Naive thymus-derived CD4-positive, alpha-beta T cell (primary cell): ENCODE results near the gene ACIN1. TPM values are rescaled to one million over a fixed set of nuclear protein-coding genes. Genes with fewer than 3 reads are reported as not detected.

Experiments used
- ATAC-seq: fragments of 150-1000 bp; cut with Tn5 transposase; 2 replicates; pipeline ENCODE4 v1.10.0; 2021; ENCODE audit warnings: mild to moderate bottlenecking, moderate library complexity
- CTCF ChIA-PET: fragments of 350-600 bp; sonication (Branson Sonifier 250); formaldehyde crosslinking; loops from one replicate; lab custom pipeline; 2021; ENCODE audit warnings: antibody characterized with exemption; lab: Charles Lee
- POLR2A ChIA-PET: fragments of 350-600 bp; sonication (Branson Sonifier 250); formaldehyde crosslinking; loops from one replicate; lab custom pipeline; 2021; ENCODE audit warnings: antibody characterized with exemption, inconsistent platforms; lab: Charles Lee
- DNase-seq, 9 donors: peaks; one replicate each; pipeline versions ENCODE4 v3.0.0 to v3.0.0-alpha.2; 2020 to 2022; ENCODE audit warnings: mixed read lengths in 1 of 9
- H3K27ac ChIP-seq: one replicate; pipeline ENCODE4 v1.7.0; 2013; ENCODE audit warnings: mild to moderate bottlenecking, low read depth, low read length, moderate library complexity
- H3K27me3 ChIP-seq, 2 donors: one replicate each; pipeline ENCODE4 v1.7.0; 2013; ENCODE audit warnings: low read length in 2 of 2, mild to moderate bottlenecking in 2 of 2, moderate library complexity in 2 of 2; ENCODE audit not compliant: control insufficient read depth in 2 of 2, insufficient read depth in 2 of 2
- H3K36me3 ChIP-seq, 3 experiments: 1 replicate in 2 of 3; 2 replicates in 1 of 3; pipeline ENCODE4 v1.7.0; 2013; ENCODE audit warnings: low read length in 3 of 3, mild to moderate bottlenecking in 3 of 3, moderate library complexity in 1 of 3; ENCODE audit not compliant: insufficient read depth in 3 of 3, control insufficient read depth in 2 of 3
- H3K4me1 ChIP-seq, 2 donors: one replicate each; pipeline ENCODE4 v1.7.0; 2013; ENCODE audit warnings: low read length in 2 of 2, mild to moderate bottlenecking in 2 of 2, moderate library complexity in 1 of 2; ENCODE audit not compliant: control insufficient read depth in 2 of 2, insufficient read depth in 2 of 2
- H3K4me3 ChIP-seq: 2 replicates; pipeline ENCODE4 v1.7.0; 2013; ENCODE audit warnings: mild to moderate bottlenecking, low read length
- H3K9me3 ChIP-seq, 3 experiments: 1 replicate in 2 of 3; 2 replicates in 1 of 3; pipeline ENCODE4 v1.7.0; 2013; ENCODE audit warnings: low read length in 3 of 3; ENCODE audit not compliant: control insufficient read depth in 2 of 3
- H3K27ac Mint-ChIP-seq, 9 donors: one replicate each; pipeline ENCODE4 v1.8.0; 2020 to 2022; ENCODE audit warnings: mixed read lengths in 9 of 9, mild to moderate bottlenecking in 8 of 9, moderate library complexity in 5 of 9, inconsistent platforms in 2 of 9
- H3K27me3 Mint-ChIP-seq, 5 donors: one replicate each; pipeline ENCODE4 v1.8.0; 2021 to 2022; ENCODE audit warnings: mixed read lengths in 5 of 5, mild to moderate bottlenecking in 1 of 5
- H3K36me3 Mint-ChIP-seq, 5 donors: one replicate each; pipeline ENCODE4 v1.8.0; 2020 to 2022; ENCODE audit warnings: mixed read lengths in 5 of 5, mild to moderate bottlenecking in 3 of 5, inconsistent platforms in 1 of 5
- H3K4me1 Mint-ChIP-seq, 7 donors: one replicate each; pipeline ENCODE4 v1.8.0; 2020 to 2022; ENCODE audit warnings: mixed read lengths in 7 of 7, mild to moderate bottlenecking in 3 of 7, inconsistent platforms in 1 of 7
- H3K4me3 Mint-ChIP-seq, 10 donors: one replicate each; pipeline ENCODE4 v1.8.0; 2020 to 2022; ENCODE audit warnings: mild to moderate bottlenecking in 10 of 10, mixed read lengths in 10 of 10, moderate library complexity in 6 of 10, inconsistent platforms in 2 of 10
- H3K9me3 Mint-ChIP-seq, 11 donors: one replicate each; pipeline ENCODE4 v1.8.0; 2020 to 2022; ENCODE audit warnings: mixed read lengths in 11 of 11, mild to moderate bottlenecking in 4 of 11, inconsistent platforms in 1 of 11, moderate library complexity in 1 of 11
- intact Hi-C, 2 donors: fragments of 100-400 bp; cut with micrococcal nuclease; formaldehyde crosslinking; loops; one replicate each; pipeline ENCODE4 v1.15.1; 2023
- polyA plus RNA-seq, 2 donors: library from polyadenylated mRNA; unstranded; fragments of 300-500 nt; fragmentation: Illumina TruSeq; gene quantifications; one replicate each; pipeline ENCODE4 v1.2.3, GENCODE V29; 2021
- total RNA-seq, 6 experiments: library from RNA in 5 of 6; stranded (reverse) in 5 of 6; gene quantifications; 1 replicate in 5 of 6; 2 replicates in 1 of 6; pipeline ENCODE4 v1.2.3 and lab custom pipeline; 2021 to 2026

The ACIN1 gene
- total and polyA plus RNA-seq, 7 experiments from 2014 or later, result 8.7 to 360 (median 241) TPM

DNA sequence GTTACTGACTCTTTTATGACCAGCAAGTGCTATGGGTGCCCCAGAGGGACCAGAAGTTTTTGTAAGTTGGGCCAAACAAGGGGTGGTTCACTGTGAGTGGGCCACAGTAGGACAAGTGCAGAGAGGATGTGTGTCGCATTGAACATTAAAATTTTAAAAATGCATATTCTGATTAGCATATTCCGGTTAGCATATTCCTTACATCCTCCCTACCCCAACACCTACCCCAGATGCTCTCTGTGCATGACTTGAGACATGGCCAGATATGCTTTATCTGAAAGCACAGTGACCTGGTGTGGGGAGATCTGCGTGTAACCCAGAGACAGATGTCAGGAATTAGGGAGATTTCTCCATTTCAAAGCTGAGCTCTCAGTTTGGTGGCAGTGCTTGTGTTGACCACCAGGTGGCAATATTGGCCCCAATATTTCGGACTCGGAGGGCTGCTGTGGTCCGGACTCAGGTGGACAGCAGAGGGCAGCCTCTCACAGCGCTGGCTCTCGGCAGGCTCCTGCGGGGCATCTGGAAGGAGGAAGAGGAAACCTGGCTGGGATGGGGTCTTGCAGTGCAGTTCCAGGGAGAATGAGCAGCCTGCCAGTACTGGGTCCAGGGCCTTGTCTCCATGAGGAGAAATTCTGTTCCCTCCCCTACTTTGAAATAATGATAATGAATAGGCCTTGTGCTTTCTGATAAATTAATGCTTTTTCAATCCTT, 25.8 kb upstream of the ACIN1 start:
- CTCF ChIA-PET, result interaction anchor here (0.6 to 9.6 kb wide), 36 partner anchors 9 to 259 kb away, joined by 3 to 250 read pairs (median 5); partner anchors contain the start of genes ACIN1, C14orf119 and SLC7A8
- H3K4me3 ChIP-seq, result peak overlapping the region; percentile 53
- Mint-ChIP-seq H3K4me3 (peak overlapping the region; percentile 63 to 87 (median 72)), H3K27ac (peak overlapping the region; percentile 90 to 99 (median 96)), H3K27me3 (peaks cover 0 to 5% (median 0%) of the 10 kb centered on the region in 5 donors), H3K36me3 (no peaks in the 10 kb centered on the region), H3K9me3 (peaks cover 0 to 2% (median 0%) of the 10 kb centered on the region in 11 donors), H3K4me1 (peaks cover 26 to 65% (median 48%) of the 10 kb centered on the region in 7 donors)
- H3K27ac ChIP-seq, result peak overlapping the region; percentile 71
- DNase-seq, result peak; percentile 58 to 77 (median 74)
- peaks cover 21 to 41% of the 10 kb centered on the region in 2 donors for H3K4me1 ChIP-seq
- POLR2A ChIA-PET, result interaction anchor here (0.5 to 6.3 kb wide), 15 partner anchors 10 to 200 kb away, joined by 3 to 75 read pairs (median 6); partner anchors contain the start of genes ACIN1, C14orf119, PABPN1 and PPP1R3E
- no peaks in the 10 kb centered on the region for H3K36me3 ChIP-seq
- ATAC-seq, result peak; percentile 92
- H3K27me3 ChIP-seq, result no peaks in the 10 kb centered on the region
- intact Hi-C loops, result loop anchor here (1.0 to 2.0 kb wide), 11 partner anchors 25 to 260 kb away; partner anchors contain the start of genes ACIN1 (in 2 of the 2), C14orf119 (in 2 of the 2) and PABPN1 (in 1 of the 2)
- no peaks in the 10 kb centered on the region for H3K9me3 ChIP-seq

GRCh38 chr14:23119363-23120327, 24.7 kb upstream of the ACIN1 start:
- Histone ChIP-seq H3K9me3 (no peaks in the 10 kb centered on the region), H3K27me3 (no peaks in the 10 kb centered on the region), H3K27ac (peak overlapping the region; percentile 71), H3K4me1 (peaks cover 21 to 41% of the 10 kb centered on the region in 2 donors), H3K36me3 (no peaks in the 10 kb centered on the region), H3K4me3 (peak overlapping the region; percentile 53)
- Mint-ChIP-seq H3K36me3 (no peaks in the 10 kb centered on the region), H3K27me3 (peaks cover 0 to 8% (median 0%) of the 10 kb centered on the region in 5 donors), H3K9me3 (peaks cover 0 to 2% (median 0%) of the 10 kb centered on the region in 11 donors), H3K27ac (peak overlapping the region; percentile 90 to 99 (median 96)), H3K4me3 (peak overlapping the region; percentile 63 to 87 (median 74)), H3K4me1 (peaks cover 30 to 72% (median 48%) of the 10 kb centered on the region in 7 donors)
- peak; percentile 28 to 74 (median 67) for DNase-seq
- POLR2A ChIA-PET, result interaction anchor here (0.5 to 6.3 kb wide), 19 partner anchors 10 to 837 kb away, joined by 3 to 75 read pairs (median 4); partner anchors contain the start of genes ACIN1, C14orf119, PABPN1 and PPP1R3E
- CTCF ChIA-PET, result interaction anchor here (0.7 to 9.6 kb wide), 25 partner anchors 9 to 260 kb away, joined by 3 to 250 read pairs (median 5); partner anchors contain the start of genes ACIN1, C14orf119 and SLC7A8
- ATAC-seq, result peak; percentile 58
- intact Hi-C loops, result loop anchor here (1.0 to 2.0 kb wide), 11 partner anchors 24 to 261 kb away; partner anchors contain the start of genes ACIN1 (in 2 of the 2), C14orf119 (in 2 of the 2) and PABPN1 (in 1 of the 2)

DNA sequence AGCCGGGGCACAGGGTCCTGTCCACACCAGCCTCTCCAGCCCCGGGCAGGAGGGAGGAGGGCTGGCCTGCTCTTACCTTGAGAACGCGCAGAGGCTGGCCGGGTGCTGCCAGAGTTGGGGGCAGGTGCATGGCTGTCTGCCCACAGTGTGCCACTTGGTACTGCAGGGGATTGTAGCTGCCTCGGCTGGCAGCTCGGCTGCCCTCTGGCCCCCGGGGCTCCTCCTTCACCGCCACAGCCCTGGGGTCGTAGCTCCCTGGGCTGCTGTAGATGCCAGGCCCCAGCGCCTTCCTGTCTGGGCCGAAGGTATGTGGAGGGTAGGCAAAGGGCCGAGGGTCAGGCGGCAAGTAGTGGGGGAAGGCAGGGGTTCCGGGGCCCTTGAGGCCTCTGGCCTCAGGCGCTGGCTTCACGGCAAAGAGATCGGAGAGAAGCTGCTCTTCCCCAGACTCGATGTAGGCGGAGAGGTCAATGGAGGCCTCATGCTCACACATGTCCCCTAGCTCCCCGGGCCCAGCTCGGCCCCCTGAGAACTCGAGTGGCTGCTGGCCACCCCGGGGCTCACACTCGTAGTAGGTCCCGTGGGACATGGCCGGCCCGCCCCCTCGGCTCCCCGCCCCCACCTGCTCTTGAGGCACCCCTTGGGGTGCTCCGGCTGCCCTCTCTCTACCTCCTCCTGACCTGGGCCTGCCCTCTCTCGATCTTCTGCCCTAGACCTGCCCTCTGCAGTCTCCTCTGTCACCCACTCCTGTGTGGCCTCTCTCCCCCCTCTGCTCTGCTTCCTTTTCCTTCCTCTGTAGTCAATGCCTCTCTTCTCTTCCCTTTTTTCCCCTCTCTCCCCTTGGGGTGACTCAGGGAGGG, 23.8 kb upstream of the ACIN1 start, which contains the start of gene CEBPE:
CEBPE (minus strand) TSS at position 750 of the 857 bp plus-strand sequence; CDS start at position 586, 164 bp downstream.
- Histone ChIP-seq H3K9me3 (no peaks in the 10 kb centered on the region), H3K27me3 (no peaks in the 10 kb centered on the region), H3K4me1 (peaks cover 21 to 41% of the 10 kb centered on the region in 2 donors), H3K36me3 (no peaks in the 10 kb centered on the region), H3K4me3 (peak within 1 kb of the TSS; percentile 53), H3K27ac (peak within 1 kb of the TSS; percentile 71)
- H3K4me1 Mint-ChIP-seq, result peaks cover 33 to 77% (median 48%) of the 10 kb centered on the region in 7 donors
- ChIA-PET POLR2A (interaction anchor here (1.0 to 6.3 kb wide), 8 partner anchors 23 to 202 kb away, joined by 3 to 75 read pairs (median 11); partner anchors contain the start of genes ACIN1, C14orf119, PABPN1 and PPP1R3E), CTCF (interaction anchor here (0.6 to 9.6 kb wide), 8 partner anchors 10 to 261 kb away, joined by 3 to 250 read pairs (median 16); partner anchors contain the start of genes ACIN1, C14orf119 and SLC7A8)
- no peaks in the 10 kb centered on the region for H3K36me3 Mint-ChIP-seq
- intact Hi-C loops, result no loop called here
- no peak for DNase-seq
- H3K27ac Mint-ChIP-seq, result peak within 1 kb of the TSS; percentile 90 to 99 (median 96)
- H3K4me3 Mint-ChIP-seq, result peak within 1 kb of the TSS; percentile 63 to 87 (median 74)
- ATAC-seq, result peak; percentile 37
- H3K9me3 Mint-ChIP-seq, result peaks cover 0 to under 1% (median 0%) of the 10 kb centered on the region in 11 donors
- H3K27me3 Mint-ChIP-seq, result peaks cover 0 to 7% (median 0%) of the 10 kb centered on the region in 5 donors

DNA sequence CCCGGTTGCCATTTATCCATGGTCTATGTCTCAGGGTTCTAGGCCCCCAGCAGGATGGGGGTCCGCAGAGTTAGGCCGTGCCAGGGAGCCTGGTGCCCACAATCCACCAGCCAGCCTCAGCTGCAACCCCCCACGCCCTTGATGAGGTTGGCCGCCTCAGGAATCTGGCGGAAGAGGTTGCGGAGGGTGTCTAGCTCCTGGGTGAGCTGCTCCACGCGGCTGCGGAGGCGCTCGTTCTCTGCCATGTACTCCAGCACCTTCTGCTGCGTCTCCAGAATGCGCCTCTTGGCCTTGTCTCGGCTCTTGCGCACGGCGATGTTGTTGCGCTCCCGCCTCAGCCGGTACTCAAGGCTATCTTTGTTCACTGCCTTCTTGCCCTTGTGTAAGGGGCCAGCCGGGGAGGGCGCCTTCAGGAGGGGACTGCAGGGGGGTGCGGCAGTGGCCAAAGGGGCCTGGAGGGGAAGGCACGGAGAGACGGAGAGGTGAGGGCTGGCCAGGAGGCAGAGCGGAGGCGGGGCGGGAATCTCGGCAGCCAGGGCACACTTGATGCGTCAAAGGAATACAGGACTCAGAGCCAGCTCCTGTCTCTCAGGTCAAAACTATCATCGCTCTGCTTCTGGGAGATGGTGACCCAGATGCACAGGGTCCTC, 22.6 kb upstream of the ACIN1 start:
- ATAC-seq (no peak), DNase-seq (no peak)
- H3K36me3 Mint-ChIP-seq, result no peaks in the 10 kb centered on the region
- peaks cover 0 to 7% (median 0%) of the 10 kb centered on the region in 5 donors for H3K27me3 Mint-ChIP-seq
- peak overlapping the region in 4 of 10 donors; percentile 57 to 81 (median 72) for H3K4me3 Mint-ChIP-seq
- H3K9me3 Mint-ChIP-seq, result no peaks in the 10 kb centered on the region
- intact Hi-C loops, result no loop called here
- Histone ChIP-seq H3K27ac (peak overlapping the region; percentile 71), H3K27me3 (no peaks in the 10 kb centered on the region), H3K4me1 (peaks cover 21 to 41% of the 10 kb centered on the region in 2 donors), H3K36me3 (no peaks in the 10 kb centered on the region), H3K9me3 (no peaks in the 10 kb centered on the region), H3K4me3 (no peak overlapping the region)
- POLR2A ChIA-PET, result interaction anchor here (0.6 to 6.3 kb wide), 6 partner anchors 18 to 435 kb away, joined by 3 to 75 read pairs (median 4); partner anchors contain the start of genes ACIN1 and C14orf119
- H3K27ac Mint-ChIP-seq, result peak overlapping the region in 8 of 9 donors; percentile 91 to 99 (median 96)
- CTCF ChIA-PET, result interaction anchor here (0.9 to 9.6 kb wide), 2 partner anchors 32 to 68 kb away, joined by 3 to 250 read pairs; partner anchors contain the start of gene SLC7A8
- peaks cover 34 to 77% (median 48%) of the 10 kb centered on the region in 7 donors for H3K4me1 Mint-ChIP-seq

DNA sequence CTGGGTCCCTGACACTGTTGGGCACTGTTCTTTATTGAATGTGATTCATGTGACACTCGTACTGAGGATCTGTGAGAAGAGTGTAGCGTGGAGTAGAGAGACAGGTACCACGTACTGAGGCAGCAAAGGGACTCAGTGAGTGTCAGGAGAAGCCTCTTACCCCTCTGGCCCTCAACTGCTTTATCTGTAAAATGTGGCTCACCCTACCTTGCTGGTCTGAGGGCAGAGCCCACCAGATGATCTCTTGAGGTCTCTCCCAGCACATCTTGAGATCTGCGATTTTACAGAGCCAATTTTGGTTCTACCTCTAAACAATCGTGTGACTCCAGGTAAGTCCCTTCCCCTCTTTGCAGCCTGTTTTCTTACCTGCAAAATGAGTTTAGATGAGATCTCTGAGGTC, 21.0 kb upstream of the ACIN1 start:
- H3K4me1 Mint-ChIP-seq, result peaks cover 27 to 64% (median 42%) of the 10 kb centered on the region in 7 donors

More for the DNA sequence above, 21.0 kb upstream of the ACIN1 start:
- DNase-seq (no peak), ATAC-seq (no peak)
- peaks cover 0 to 7% (median 0%) of the 10 kb centered on the region in 5 donors for H3K27me3 Mint-ChIP-seq
- peaks cover 16 to 34% of the 10 kb centered on the region in 2 donors for H3K4me1 ChIP-seq
- H3K4me3 ChIP-seq, result no peak overlapping the region
- H3K27ac ChIP-seq, result no peak overlapping the region
- no peaks in the 10 kb centered on the region for H3K36me3 Mint-ChIP-seq
- H3K36me3 ChIP-seq, result no peaks in the 10 kb centered on the region
- no peak overlapping the region for H3K4me3 Mint-ChIP-seq
- POLR2A ChIA-PET, result interaction anchor here (6.3 kb wide), 1 partner anchor 20 kb away, joined by 75 read pairs; the partner anchor contains the start of genes ACIN1 and C14orf119
- no peaks in the 10 kb centered on the region for H3K9me3 Mint-ChIP-seq
- intact Hi-C loops, result no loop called here
- peak overlapping the region in 8 of 9 donors; percentile 56 to 99 (median 86) for H3K27ac Mint-ChIP-seq
- no peaks in the 10 kb centered on the region for H3K9me3 ChIP-seq
- CTCF ChIA-PET, result interaction anchor here (1.0 to 1.1 kb wide), 2 partner anchors 71 to 75 kb away, joined by 3 read pairs; no protein-coding TSS in a partner anchor
- H3K27me3 ChIP-seq, result no peaks in the 10 kb centered on the region
